B cell (primary cell): Measurements from ENCODE around the gene RPL28. TPM values are rescaled to one million over a fixed set of nuclear protein-coding genes. Genes with fewer than 3 reads are reported as not detected.

Experiments used
- ATAC-seq: fragments of 200-7000 bp; cut with Tn5 transposase; one replicate; pipeline ENCODE4 v1.10.0; 2021; ENCODE audit warnings: low read depth, mild to moderate bottlenecking, moderate number of reproducible peaks, moderate library complexity
- CTCF ChIA-PET: fragments of 350-600 bp; sonication (Branson Sonifier 250); formaldehyde crosslinking; loops from one replicate; lab custom pipeline; 2021; ENCODE audit warnings: antibody characterized with exemption, inconsistent platforms; lab: Charles Lee
- POLR2A ChIA-PET: fragments of 350-600 bp; sonication (Branson Sonifier 250); formaldehyde crosslinking; loops from one replicate; lab custom pipeline; 2021; ENCODE audit warnings: antibody characterized with exemption; lab: Charles Lee
- DNase-seq: peaks from one replicate; pipeline ENCODE4 v3.0.0; 2013
- H2AFZ ChIP-seq: 2 replicates; pipeline ENCODE4 v1.6.1; 2012; ENCODE audit warnings: mild to moderate bottlenecking, low read depth, low read length; ENCODE audit not compliant: insufficient read depth, poor library complexity, severe bottlenecking
- H3K27ac ChIP-seq, 2 donors: 1 replicate in 1 of 2; 2 replicates in 1 of 2; pipeline ENCODE4 v1.5.1; 2012 to 2013; ENCODE audit warnings: low read length in 2 of 2, mild to moderate bottlenecking in 2 of 2, moderate library complexity in 1 of 2
- H3K27me3 ChIP-seq, 4 experiments: fragments of 200-600 bp in 1 of 4; sonication (generic) in 1 of 4; replicated peaks in 1 of 4; 1 replicate in 2 of 4; 2 replicates in 2 of 4; pipeline versions ENCODE4 v1.6.1 to v1.7.0; 2013 to 2016; ENCODE audit warnings: low read length in 3 of 4, mild to moderate bottlenecking in 2 of 4, mixed read lengths in 1 of 4, moderate library complexity in 1 of 4; ENCODE audit not compliant: insufficient read depth in 4 of 4, control insufficient read depth in 3 of 4; ENCODE audit errors: control extremely low read depth in 1 of 4
- H3K36me3 ChIP-seq, 2 experiments: replicated peaks in 1 of 2; 1 replicate in 1 of 2; 2 replicates in 1 of 2; pipeline versions ENCODE4 v1.6.1 to v1.7.1; 2013; ENCODE audit warnings: low read length in 1 of 2; ENCODE audit not compliant: insufficient read depth in 2 of 2, control insufficient read depth in 1 of 2; ENCODE audit errors: control extremely low read depth in 1 of 2, extremely low read depth in 1 of 2
- H3K4me1 ChIP-seq, 2 donors: fragments of 200-600 bp in 1 of 2; sonication (generic) in 1 of 2; 1 replicate in 1 of 2; 2 replicates in 1 of 2; pipeline versions ENCODE4 v1.5.1 to v1.6.1; 2013 to 2017; ENCODE audit warnings: low read length in 2 of 2; ENCODE audit not compliant: control insufficient read depth in 2 of 2, insufficient read depth in 2 of 2
- H3K4me2 ChIP-seq: replicated peaks from 2 replicates; pipeline ENCODE3; 2012; ENCODE audit warnings: mild to moderate bottlenecking, low read depth, low read length; ENCODE audit not compliant: poor library complexity, severe bottlenecking
- H3K4me3 ChIP-seq, 5 experiments: fragments of 200-600 bp in 1 of 5; sonication (generic) in 1 of 5; 1 replicate in 3 of 5; 2 replicates in 2 of 5; pipeline versions ENCODE4 v1.5.1 to v1.7.0; 2011 to 2016; ENCODE audit warnings: low read length in 4 of 5, mild to moderate bottlenecking in 4 of 5, low read depth in 2 of 5, control low read depth in 1 of 5, moderate library complexity in 1 of 5; ENCODE audit not compliant: insufficient read depth in 1 of 5; ENCODE audit errors: control extremely low read depth in 1 of 5, extremely low read depth in 1 of 5
- H3K79me2 ChIP-seq: fragments of 200-600 bp; sonication (generic); one replicate; pipeline ENCODE4 v1.6.0; 2016; ENCODE audit warnings: low read length; ENCODE audit not compliant: control insufficient read depth, insufficient read depth
- H3K9ac ChIP-seq: fragments of 200-600 bp; sonication (generic); 2 replicates; pipeline ENCODE4 v1.6.1; 2017; ENCODE audit warnings: mild to moderate bottlenecking, low read length, moderate library complexity
- H3K9me3 ChIP-seq, 3 donors: one replicate each; pipeline versions ENCODE4 v1.6.1 to v1.7.1; 2013; ENCODE audit warnings: low read length in 2 of 3; ENCODE audit not compliant: control insufficient read depth in 2 of 3, insufficient read depth in 1 of 3; ENCODE audit errors: control extremely low read depth in 1 of 3
- H4K20me1 ChIP-seq: 2 replicates; pipeline ENCODE4 v1.6.0; 2012; ENCODE audit warnings: mild to moderate bottlenecking, low read length; ENCODE audit not compliant: insufficient read depth, control insufficient read depth, poor library complexity, severe bottlenecking
- H3K27ac Mint-ChIP-seq: one replicate; pipeline ENCODE4 v1.8.0; 2021; ENCODE audit warnings: mixed read lengths
- H3K27me3 Mint-ChIP-seq: one replicate; pipeline ENCODE4 v1.8.0; 2021; ENCODE audit warnings: mixed read lengths
- H3K4me1 Mint-ChIP-seq: one replicate; pipeline ENCODE4 v1.8.0; 2021; ENCODE audit warnings: mixed read lengths
- H3K4me3 Mint-ChIP-seq: one replicate; pipeline ENCODE4 v1.8.0; 2021; ENCODE audit warnings: mixed read lengths
- H3K9me3 Mint-ChIP-seq: one replicate; pipeline ENCODE4 v1.8.0; 2022; ENCODE audit warnings: mixed read lengths; ENCODE audit not compliant: insufficient read depth
- EZH2 ChIP-seq: IDR thresholded peaks from 2 replicates; pipeline ENCODE4 v1.6.1; 2012; ENCODE audit warnings: borderline replicate concordance, low read depth, mild to moderate bottlenecking, moderate library complexity, low read length; ENCODE audit not compliant: insufficient read depth, poor library complexity, severe bottlenecking
- WGBS: methylation state at CpG from one replicate; pipeline ENCODE4 v1.1.5; 2013; ENCODE audit warnings: missing lambda C conversion rate; ENCODE audit not compliant: insufficient coverage; 5-methylcytosine and 5-hydroxymethylcytosine counted together
- intact Hi-C: fragments of 100-400 bp; cut with micrococcal nuclease; formaldehyde crosslinking; loops from one replicate; pipeline ENCODE4 v1.10.0; 2022
- polyA plus RNA-seq: library from polyadenylated mRNA; depleted of rRNA; stranded (reverse); fragments of >200 nt; gene quantifications from 2 replicates; pipeline ENCODE4 v1.2.3, GENCODE V29; 2012
- total RNA-seq, 2 donors: library from RNA; stranded (reverse); fragments of 120-200 nt in 1 of 2; gene quantifications; 1 replicate in 1 of 2; 2 replicates in 1 of 2; pipeline versions ENCODE4 v1.2.3 to v1.2.4, GENCODE V29; 2013 to 2022
- TF ChIP-seq, protein P1 (sequence below): fragments of 200-600 bp; IDR thresholded peaks from one replicate; pipeline ENCODE4 v1.8.0; 2022; ENCODE audit warnings: antibody characterized with exemption, mild to moderate bottlenecking

The RPL28 gene
- total and polyA plus RNA-seq, 2 donors (not counting 1 experiment from before 2014, with no cell fraction given): 2,578 to 4,661 TPM

DNA sequence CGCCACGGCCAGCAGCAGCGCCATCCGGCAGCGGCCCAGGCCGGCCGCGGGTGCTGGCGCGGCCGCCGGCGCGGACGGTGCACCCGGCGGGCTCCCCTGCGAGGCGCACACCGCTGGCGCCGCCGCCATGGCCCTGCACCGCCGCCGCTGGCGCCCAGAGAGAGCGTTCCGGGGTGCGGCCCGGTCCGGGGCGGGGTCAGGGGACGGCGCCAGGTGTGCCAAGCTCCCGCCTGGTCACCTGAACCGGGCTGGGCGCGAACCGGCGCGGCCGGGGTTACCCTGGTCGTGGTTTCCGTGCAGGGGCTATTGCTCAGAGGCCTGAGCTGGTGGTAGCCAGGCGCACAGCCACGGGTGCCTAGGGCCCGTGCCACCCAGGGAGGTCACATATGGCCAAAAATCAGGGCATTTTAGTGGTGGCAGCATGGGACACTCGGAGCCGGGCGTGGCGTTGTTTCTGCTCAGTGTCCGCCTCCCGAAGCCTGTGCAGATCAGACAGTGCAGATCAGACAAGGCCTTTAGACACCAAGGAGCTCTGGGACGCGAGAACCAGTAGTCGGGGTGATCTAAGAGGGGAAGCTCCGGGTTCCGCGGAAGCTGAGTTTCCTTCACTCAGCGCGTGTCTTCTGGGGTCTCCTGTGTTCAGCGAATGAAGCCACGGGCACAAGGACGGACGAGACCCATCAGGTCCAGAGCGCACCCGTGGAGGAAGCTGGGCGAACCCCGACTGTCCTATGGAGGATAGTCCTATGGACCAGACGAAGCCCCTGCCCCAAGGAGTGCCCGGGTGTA is 1.4 kb upstream of the RPL28 start, which contains the start of gene TMEM238:
Gene TMEM238 (minus strand): TSS at position 162 of the 789 bp plus-strand sequence. CDS start 33 bp downstream, at position 129.
- Mint-ChIP-seq H3K9me3 (no peaks in the 10 kb centered on the region), H3K4me3 (peak within 1 kb of the TSS; percentile 100), H3K4me1 (peaks cover 54% of the 10 kb centered on the region), H3K27ac (peak within 1 kb of the TSS; percentile 100), H3K27me3 (no peaks in the 10 kb centered on the region)
- Histone ChIP-seq H3K4me1 (peaks cover 40 to 54% of the 10 kb centered on the region in 2 donors), H3K36me3 (peaks cover 0 to 26% of the 10 kb centered on the region in 2 experiments), H3K9me3 (no peaks in the 10 kb centered on the region), H3K9ac (peak within 1 kb of the TSS; percentile 96), H3K27ac (peak within 1 kb of the TSS; percentile 96), H2AFZ (peak within 1 kb of the TSS; percentile 88), H3K27me3 (no peaks in the 10 kb centered on the region), H3K79me2 (peaks cover 46% of the 10 kb centered on the region), H3K4me2 (peak within 1 kb of the TSS; percentile 74), H3K4me3 (peak within 1 kb of the TSS; percentile 85 to 99 (median 97)), H4K20me1 (peaks cover 40% of the 10 kb centered on the region)
- peak; percentile 79 for DNase-seq
- ATAC-seq: peak; percentile 4
- intact Hi-C loops: no loop called here
- ChIA-PET POLR2A (interaction anchor here (1.0 to 2.6 kb wide), 8 partner anchors 16 to 210 kb away, joined by 3 to 12 read pairs (median 5); partner anchors contain the start of genes ISOC2, KMT5C, PPP6R1 and UBE2S), CTCF (interaction anchor here (0.6 to 3.1 kb wide), 21 partner anchors 8 to 321 kb away, joined by 3 to 39 read pairs (median 5); partner anchors contain the start of genes CCDC106, HSPBP1, KMT5C and RDH13)
- WGBS: 17% methylated on average over 72 of the region's 72 CpGs
- TF ChIP-seq EZH2: no peak
- TF ChIP-seq, protein P1, sequence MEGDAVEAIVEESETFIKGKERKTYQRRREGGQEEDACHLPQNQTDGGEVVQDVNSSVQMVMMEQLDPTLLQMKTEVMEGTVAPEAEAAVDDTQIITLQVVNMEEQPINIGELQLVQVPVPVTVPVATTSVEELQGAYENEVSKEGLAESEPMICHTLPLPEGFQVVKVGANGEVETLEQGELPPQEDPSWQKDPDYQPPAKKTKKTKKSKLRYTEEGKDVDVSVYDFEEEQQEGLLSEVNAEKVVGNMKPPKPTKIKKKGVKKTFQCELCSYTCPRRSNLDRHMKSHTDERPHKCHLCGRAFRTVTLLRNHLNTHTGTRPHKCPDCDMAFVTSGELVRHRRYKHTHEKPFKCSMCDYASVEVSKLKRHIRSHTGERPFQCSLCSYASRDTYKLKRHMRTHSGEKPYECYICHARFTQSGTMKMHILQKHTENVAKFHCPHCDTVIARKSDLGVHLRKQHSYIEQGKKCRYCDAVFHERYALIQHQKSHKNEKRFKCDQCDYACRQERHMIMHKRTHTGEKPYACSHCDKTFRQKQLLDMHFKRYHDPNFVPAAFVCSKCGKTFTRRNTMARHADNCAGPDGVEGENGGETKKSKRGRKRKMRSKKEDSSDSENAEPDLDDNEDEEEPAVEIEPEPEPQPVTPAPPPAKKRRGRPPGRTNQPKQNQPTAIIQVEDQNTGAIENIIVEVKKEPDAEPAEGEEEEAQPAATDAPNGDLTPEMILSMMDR: no peak
